Measurements from ENCODE around the gene TMEM198. TPM values are rescaled to one million over a fixed set of nuclear protein-coding genes. Genes with fewer than 3 reads are reported as not detected.

Gene TMEM198
- total and polyA plus RNA-seq, 2 donors (not counting 3 experiments of a cell fraction or from before 2014, with no cell fraction given): not detected

GRCh38 chr2:219496825-219497494 lies 46.9 kb upstream of the TMEM198 start:
- POLR2A ChIA-PET: interaction anchor here (0.8 kb wide), 1 partner anchor 109 kb away, joined by 3 read pairs; the partner anchor contains the start of gene DNPEP
- dilution Hi-C loops (cut with MboI; ENCODE audit: extremely low pct_ligation_motif_present, low sequenced_read_pairs) (no loop called here), intact Hi-C loops (cut with micrococcal nuclease) (no loop called here)
- Histone ChIP-seq H3K4me1 (ENCODE audit: control insufficient read depth, extremely low read depth, insufficient read depth, low read length) (peaks cover 12% of the 10 kb centered on the region), H3K9me1 (replicated peaks; ENCODE audit: control insufficient read depth, extremely low read depth, insufficient read depth, low read length) (no peaks in the 10 kb centered on the region), H3K27ac (ENCODE audit: insufficient read depth, low read depth, low read length) (no peak overlapping the region), H3K9me3 (replicated peaks; ENCODE audit: control insufficient read depth, insufficient read depth, low read length) (no peaks in the 10 kb centered on the region), H3K79me2 (ENCODE audit: control insufficient read depth, insufficient read depth, low read length) (no peaks in the 10 kb centered on the region), H3K9ac (replicated peaks; ENCODE audit: extremely low read depth, insufficient read depth, low read length) (no peak overlapping the region), H3K27me3 (ENCODE audit: control insufficient read depth in 2 of 2, insufficient read depth in 2 of 2, low read length in 2 of 2) (peaks cover 32 to 36% of the 10 kb centered on the region in 2 experiments), H3K36me3 (ENCODE audit: control insufficient read depth in 2 of 2, extremely low read depth in 1 of 2, insufficient read depth in 2 of 2, low read length in 2 of 2) (no peaks in the 10 kb centered on the region), H4K20me1 (replicated peaks; ENCODE audit: control insufficient read depth, extremely low read depth, insufficient read depth, low read length) (no peaks in the 10 kb centered on the region), H3K4me3 (replicated peaks in 1 of 3; ENCODE audit: insufficient read depth in 1 of 3, low read depth in 1 of 3, low read length in 3 of 3) (no peak overlapping the region), H2AFZ (ENCODE audit: low read depth, low read length) (no peak overlapping the region), H3K4me2 (ENCODE audit: insufficient read depth, low read length) (no peak overlapping the region)
- no peak for DNase-seq (ENCODE audit: low read depth, low spot score)
- CTCF ChIA-PET: interaction anchor here (1.0 to 19.9 kb wide), 10 partner anchors 11 to 193 kb away, joined by 3 to 731 read pairs (median 10); partner anchors contain the start of gene DNPEP
- no peak for FAIRE-seq
- TF ChIP-seq POLR2AphosphoS5 (IDR thresholded peaks at IDR 0.05; ENCODE audit: insufficient read depth, low read depth, low read length) (no peak), FOS (IDR thresholded peaks at IDR 0.05; ENCODE audit: borderline replicate concordance, insufficient read depth, low read length) (no peak), EZH2 (IDR thresholded peaks at IDR 0.05; ENCODE audit: borderline replicate concordance, low read depth, low read length, severe bottlenecking) (peak; percentile 98)
- BruUV-seq (replicated peaks): no TSS peak

GRCh38 chr2:219497495-219498279 lies 46.1 kb upstream of the TMEM198 start:
- Histone ChIP-seq H3K27me3 (ENCODE audit: control insufficient read depth in 2 of 2, insufficient read depth in 2 of 2, low read length in 2 of 2) (peaks cover 32 to 36% of the 10 kb centered on the region in 2 experiments), H3K9ac (replicated peaks; ENCODE audit: extremely low read depth, insufficient read depth, low read length) (peak overlapping the region; percentile 11), H4K20me1 (replicated peaks; ENCODE audit: control insufficient read depth, extremely low read depth, insufficient read depth, low read length) (no peaks in the 10 kb centered on the region), H3K9me1 (replicated peaks; ENCODE audit: control insufficient read depth, extremely low read depth, insufficient read depth, low read length) (no peaks in the 10 kb centered on the region), H2AFZ (ENCODE audit: low read depth, low read length) (peak overlapping the region; percentile 79), H3K4me3 (replicated peaks in 1 of 3; ENCODE audit: insufficient read depth in 1 of 3, low read depth in 1 of 3, low read length in 3 of 3) (peak overlapping the region; percentile 46 to 76 (median 72)), H3K27ac (ENCODE audit: insufficient read depth, low read depth, low read length) (no peak overlapping the region), H3K9me3 (replicated peaks; ENCODE audit: control insufficient read depth, insufficient read depth, low read length) (no peaks in the 10 kb centered on the region), H3K4me1 (ENCODE audit: control insufficient read depth, extremely low read depth, insufficient read depth, low read length) (peaks cover 12% of the 10 kb centered on the region), H3K36me3 (ENCODE audit: control insufficient read depth in 2 of 2, extremely low read depth in 1 of 2, insufficient read depth in 2 of 2, low read length in 2 of 2) (peaks cover 0 to 1% of the 10 kb centered on the region in 2 experiments), H3K4me2 (ENCODE audit: insufficient read depth, low read length) (peak overlapping the region; percentile 48), H3K79me2 (ENCODE audit: control insufficient read depth, insufficient read depth, low read length) (no peaks in the 10 kb centered on the region)
- ChIA-PET CTCF (interaction anchor here (0.6 to 19.9 kb wide), 11 partner anchors 11 to 343 kb away, joined by 3 to 731 read pairs (median 6); partner anchors contain the start of genes CHPF, DNPEP, STK11IP and TMEM198), POLR2A (interaction anchor here (0.8 to 2.6 kb wide), 6 partner anchors 10 to 110 kb away, joined by 3 to 20 read pairs (median 4); partner anchors contain the start of gene DNPEP)
- intact Hi-C loops (cut with micrococcal nuclease): loop anchor here (1.0 kb wide), 6 partner anchors 12 to 109 kb away; partner anchors contain the start of gene CHPF
- no TSS peak for BruUV-seq (replicated peaks)
- dilution Hi-C loops (cut with MboI; ENCODE audit: extremely low pct_ligation_motif_present, low sequenced_read_pairs): no loop called here
- no peak for TF ChIP-seq MAX (IDR thresholded peaks at IDR 0.05; ENCODE audit: insufficient read depth, insufficient read length)
- TF ChIP-seq EZH2 (IDR thresholded peaks at IDR 0.05; ENCODE audit: borderline replicate concordance, low read depth, low read length, severe bottlenecking): peak; percentile 9
- no peak for TF ChIP-seq JUN (IDR thresholded peaks at IDR 0.05; ENCODE audit: borderline replicate concordance, insufficient read depth, insufficient read length, low read depth)
- TF ChIP-seq MYC (IDR thresholded peaks at IDR 0.05; ENCODE audit: low read depth, low read length): no peak
- peak; percentile 48 for TF ChIP-seq POLR2AphosphoS5 (IDR thresholded peaks at IDR 0.05; ENCODE audit: insufficient read depth, low read depth, low read length)
- TF ChIP-seq POLR2A (IDR thresholded peaks at IDR 0.05; ENCODE audit: low read depth, low read length): peak; percentile 32
- no peak for TF ChIP-seq FOS (IDR thresholded peaks at IDR 0.05; ENCODE audit: borderline replicate concordance, insufficient read depth, low read length)
- no peak for TF ChIP-seq CTCF (IDR thresholded peaks at IDR 0.05; ENCODE audit: extremely low read depth in 1 of 2, insufficient read depth in 1 of 2, low read depth in 1 of 2, low read length in 2 of 2)
- TF ChIP-seq GATA2 (IDR thresholded peaks at IDR 0.05; ENCODE audit: insufficient read depth, insufficient read length, low read depth, low read length): no peak
- DNase-seq (ENCODE audit: low read depth, low spot score) (peak; percentile 78), FAIRE-seq (peak; percentile 93)
